Measurements from ENCODE around the gene FHIT.

DNA sequence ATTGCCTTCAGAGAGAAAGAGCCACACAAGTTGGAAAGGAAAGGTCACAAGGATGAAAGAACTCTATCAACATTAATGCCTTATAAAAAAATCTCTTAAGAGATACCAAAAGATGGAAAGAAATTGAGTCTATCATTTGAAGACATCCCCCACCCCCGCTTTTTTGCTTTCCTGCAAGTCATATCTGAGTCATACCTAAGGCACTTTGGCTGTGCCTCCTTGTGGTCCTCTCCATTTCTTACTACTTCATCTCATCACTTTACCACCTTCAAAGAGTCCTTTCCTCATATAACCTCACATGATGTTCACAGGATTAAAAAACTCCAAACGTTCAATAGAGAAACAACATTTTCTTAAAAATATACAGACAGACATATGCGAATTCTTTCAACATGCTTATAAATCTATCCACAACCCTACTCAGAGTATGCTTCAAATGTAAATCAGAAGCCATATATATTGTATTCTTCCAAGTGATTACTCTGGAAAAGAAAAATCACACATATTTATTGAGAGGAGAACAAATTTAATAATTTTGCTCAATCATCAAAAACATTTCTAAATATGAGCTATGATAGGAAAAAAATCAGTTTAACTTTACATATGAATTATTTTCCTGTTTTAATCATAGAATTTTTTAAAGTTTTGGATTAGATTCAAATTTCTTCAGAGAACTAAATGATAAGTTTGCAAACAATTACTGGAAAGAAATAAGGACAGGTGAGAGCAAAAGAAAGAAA is 1197.6 kb downstream of the FHIT start:
- TF ChIP-seq, protein P1, sequence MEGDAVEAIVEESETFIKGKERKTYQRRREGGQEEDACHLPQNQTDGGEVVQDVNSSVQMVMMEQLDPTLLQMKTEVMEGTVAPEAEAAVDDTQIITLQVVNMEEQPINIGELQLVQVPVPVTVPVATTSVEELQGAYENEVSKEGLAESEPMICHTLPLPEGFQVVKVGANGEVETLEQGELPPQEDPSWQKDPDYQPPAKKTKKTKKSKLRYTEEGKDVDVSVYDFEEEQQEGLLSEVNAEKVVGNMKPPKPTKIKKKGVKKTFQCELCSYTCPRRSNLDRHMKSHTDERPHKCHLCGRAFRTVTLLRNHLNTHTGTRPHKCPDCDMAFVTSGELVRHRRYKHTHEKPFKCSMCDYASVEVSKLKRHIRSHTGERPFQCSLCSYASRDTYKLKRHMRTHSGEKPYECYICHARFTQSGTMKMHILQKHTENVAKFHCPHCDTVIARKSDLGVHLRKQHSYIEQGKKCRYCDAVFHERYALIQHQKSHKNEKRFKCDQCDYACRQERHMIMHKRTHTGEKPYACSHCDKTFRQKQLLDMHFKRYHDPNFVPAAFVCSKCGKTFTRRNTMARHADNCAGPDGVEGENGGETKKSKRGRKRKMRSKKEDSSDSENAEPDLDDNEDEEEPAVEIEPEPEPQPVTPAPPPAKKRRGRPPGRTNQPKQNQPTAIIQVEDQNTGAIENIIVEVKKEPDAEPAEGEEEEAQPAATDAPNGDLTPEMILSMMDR (IDR thresholded peaks at IDR 0.05; ENCODE audit: low read depth, low read length, poor library complexity, severe bottlenecking) = no peak
- TF ChIP-seq EZH2phosphoT487 (IDR thresholded peaks at IDR 0.05; ENCODE audit: borderline replicate concordance, low read length) = no peak
